Hematopoietic multipotent progenitor cell treated with erythropoietin and hydrocortisone succinate and interleukin-3 and kit ligand, for 4 days (in vitro differentiated cells): ENCODE measurements around the gene FYN.
A peak's percentile ranks its signal among the peaks of the same experiment; 100 is the strongest.

ENCODE experiments used
- DNase-seq: peaks from one replicate; pipeline ENCODE4 v3.0.0-alpha.2; 2015

FYN gene

DNA sequence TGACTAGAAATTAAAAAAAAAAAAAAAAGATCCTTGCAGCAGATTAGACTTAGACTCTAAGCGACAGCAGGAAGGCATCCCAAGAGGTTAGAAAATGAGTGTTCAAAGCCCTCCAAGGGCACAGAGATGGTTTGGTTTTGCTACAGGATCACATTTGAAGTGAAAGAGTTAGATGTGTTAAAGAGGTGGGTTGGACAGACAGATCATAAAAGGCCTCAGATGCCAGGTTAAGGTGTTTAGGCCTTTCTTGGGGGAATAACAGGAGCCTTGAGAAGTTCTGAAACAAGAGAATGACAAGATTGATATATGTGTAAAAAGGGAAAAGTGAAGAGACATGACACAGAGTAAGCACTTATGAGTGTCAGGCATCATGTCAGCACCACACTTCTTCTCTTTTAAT lies 107.5 kb downstream of the FYN start:
- DNase-seq = no peak

DNA sequence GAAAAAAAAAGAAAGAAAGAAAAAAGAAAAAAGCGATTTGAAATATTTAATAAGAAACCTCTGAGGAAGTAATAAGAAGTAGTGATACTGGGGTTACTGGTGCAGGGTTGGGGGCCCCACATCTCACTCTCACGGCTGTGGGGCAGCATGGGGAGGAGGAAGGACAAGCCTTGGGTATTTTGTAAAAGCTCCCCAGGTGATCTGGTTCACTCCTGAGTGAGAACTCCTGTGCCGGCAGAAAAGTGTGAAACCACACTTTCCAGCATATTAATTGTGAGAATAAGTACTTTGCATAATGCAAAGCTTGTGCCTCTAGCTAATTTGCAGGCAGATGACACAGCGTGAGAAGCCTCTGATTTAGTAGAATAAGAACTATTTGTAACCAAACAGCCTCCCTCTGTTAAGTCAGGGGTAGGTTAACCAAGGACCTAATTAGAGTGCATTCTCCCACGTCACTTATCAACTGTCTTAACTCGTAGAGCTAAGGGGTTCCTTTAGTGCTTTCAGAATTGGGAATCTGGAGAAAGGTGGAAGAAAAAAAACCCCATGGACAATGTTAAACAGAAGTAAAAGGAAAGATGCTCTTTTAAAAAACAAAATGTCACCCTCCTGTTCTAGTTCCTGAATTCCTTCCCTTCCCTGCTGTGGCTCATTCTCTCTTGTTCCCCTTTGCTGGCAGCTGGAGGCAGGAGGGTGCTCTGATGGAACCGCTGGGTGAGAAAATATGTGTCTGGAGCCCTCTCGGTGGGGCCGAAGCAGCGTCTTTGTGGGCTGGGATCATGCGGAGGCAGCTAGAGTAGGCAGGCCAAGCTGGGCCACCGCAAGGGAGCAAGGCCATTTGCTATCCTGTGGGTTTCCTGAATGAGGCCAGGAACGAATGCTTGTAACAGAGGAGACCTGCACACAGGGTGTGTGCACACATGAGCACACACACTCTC lies 108.7 kb downstream of the FYN start:
- DNase-seq = no peak

DNA sequence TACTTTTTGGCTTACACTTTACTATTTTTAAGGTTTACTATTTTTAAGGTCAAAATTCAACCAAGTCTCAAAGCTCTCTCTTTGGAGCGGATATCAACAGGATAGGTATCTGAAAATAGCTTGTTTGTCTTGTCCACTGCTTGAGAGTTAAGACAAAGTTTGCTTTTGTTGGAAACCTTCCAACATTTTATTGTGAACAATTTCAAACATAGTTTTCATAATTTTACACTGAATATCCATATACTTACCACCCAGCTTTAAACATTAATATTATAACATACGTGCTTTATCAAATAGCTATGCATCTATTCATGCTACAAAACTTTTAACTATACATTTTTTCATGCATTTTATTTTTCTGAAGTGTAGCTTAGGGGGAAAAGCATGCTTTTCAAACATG lies 109.9 kb downstream of the FYN start:
- DNase-seq = no peak

DNA sequence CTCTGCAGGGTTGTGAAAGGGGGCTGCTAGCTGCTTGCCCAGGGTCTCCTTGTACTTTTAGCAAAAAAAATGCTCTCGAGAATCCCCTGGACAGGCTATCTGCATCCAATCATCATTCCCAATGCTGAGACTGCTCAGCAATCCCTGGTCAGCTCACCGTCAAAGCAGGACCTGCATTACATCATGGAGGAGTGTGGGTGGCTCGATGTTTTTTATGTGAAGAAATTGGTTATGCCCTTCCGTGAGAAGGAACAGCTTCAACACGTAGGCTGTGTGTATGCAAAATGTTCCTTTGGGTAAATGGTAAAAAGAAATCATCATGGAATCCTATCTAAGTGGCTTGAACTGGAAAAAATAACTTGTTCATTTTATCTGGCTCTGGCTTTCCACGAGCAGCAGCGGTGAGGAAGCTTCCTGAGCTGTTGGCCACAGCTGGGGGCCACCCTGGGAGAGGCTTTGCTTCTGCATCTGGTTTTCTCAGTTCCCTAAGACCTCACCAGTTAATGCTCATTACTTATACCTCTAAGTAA lies 111.4 kb downstream of the FYN start:
- peak; percentile 69 for DNase-seq

DNA sequence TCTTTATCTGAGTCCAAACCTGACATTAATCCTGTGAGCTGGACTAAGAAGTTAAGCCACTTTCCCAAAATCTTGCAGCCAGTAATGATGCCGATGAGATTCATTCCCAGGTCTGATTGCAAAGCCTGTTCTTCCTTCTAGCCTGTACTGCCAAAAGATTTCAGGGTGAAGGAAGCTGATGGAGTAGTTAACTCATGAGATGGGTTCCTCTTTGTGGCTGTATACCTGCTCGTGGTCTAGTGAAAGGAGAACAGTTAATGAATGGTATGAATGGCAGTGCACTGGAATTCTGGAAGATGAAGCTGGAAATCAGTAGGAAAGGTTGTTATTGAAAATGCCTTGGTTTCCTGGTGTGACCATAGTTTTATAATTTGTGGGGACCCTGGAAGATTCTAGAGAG lies 112.0 kb downstream of the FYN start:
- DNase-seq = no peak

DNA sequence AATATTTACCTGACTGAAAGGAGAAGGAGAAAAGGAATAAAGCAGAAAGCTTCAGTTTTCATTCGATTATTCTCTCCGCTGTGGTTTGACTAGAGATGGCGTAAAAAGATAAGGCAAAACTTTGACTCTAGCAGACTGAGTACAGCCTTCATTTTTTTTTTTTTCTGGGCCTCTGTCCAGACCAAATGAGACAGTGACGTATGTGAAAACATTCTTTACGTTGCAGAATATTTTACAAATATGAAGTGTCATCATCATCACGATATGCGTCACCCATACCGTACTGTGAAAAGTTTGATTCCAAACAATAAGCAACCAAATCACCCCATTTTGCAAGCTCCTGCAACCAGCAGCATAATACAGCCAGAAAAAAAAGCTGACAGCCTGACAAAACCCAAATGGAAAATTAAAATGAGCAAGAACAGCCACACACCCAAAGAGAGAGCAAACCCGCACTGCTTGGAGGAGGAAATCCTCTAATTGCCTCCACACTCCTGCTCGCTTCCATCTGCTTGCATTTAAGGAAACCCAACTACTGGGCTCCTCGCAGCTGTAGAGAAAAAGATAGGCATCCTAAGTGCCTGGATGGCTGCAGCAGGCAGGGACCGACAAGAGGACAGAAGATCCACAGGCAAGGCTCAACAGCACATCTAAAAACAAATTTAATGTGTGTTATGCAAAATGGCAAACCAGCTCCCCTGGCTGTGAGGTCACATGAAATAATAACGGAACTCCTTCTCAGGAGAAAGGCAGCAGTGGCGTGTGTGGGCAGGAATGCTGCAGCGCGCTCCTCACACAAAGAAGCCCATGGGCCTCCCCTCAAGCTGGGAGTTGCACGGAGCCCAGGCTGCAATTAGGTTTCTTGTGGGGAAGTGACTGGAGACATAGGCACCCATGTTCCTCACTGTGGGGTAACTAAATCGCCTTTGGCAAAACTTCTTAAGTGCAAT lies 113.1 kb downstream of the FYN start:
- peak; percentile 62 for DNase-seq

DNA sequence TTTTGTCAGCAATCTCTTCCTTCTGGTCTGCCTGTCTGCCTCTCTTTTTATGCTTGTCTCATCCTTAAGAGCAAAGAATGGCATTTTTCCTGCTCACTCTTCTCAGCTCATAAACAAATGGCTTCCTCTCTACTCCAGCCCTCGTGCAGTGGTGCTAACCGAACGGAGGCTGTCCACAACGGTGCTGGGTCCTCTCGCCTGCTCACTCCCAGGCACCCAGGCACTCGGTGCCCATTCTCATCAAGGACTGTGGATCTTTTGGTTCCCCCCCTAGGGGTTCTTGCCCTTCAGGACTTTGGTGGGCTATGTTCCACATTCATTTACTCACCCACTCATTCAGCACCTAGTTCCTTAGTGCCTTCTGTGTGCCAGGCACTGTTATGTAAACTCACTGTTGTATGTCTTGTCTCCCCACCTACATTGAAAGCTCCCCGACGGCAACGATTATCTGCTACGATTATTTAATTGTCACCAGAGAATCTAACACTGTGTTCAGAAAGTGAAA lies 113.9 kb downstream of the FYN start:
- DNase-seq = no peak

DNA sequence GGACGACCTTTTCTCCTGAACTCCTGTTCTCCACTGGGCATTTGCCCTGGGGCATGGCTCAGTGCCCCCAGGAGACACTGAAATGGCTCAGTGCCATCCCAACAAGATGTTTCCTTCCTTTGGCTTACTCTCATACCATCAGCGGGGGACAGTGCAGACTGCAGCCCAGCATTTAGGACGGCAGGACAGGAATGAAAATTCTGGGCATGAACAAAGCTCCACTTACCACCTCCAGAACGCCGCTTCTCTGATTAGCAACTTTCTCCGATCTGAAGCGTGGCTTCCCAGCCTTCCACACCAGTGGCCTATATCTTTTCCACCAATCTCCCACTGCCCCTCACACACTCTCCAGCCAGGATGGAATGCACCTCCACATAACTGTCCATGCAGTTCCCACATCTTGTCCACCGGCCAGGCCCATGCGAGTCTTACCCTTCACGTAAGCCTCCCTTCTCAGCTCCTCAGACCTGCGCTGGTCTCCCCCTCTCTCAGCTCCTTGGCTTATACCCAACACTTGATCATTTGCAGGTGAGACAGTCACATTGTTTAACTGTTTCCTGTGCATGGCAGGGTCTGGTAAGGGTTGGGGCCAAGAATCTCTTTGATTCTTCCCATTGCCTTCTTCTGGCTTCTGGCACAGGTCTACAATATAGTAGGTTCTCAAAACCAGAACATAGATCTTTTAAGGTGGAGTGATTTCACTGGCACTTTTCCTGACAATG lies 114.5 kb downstream of the FYN start:
- DNase-seq = no peak

DNA sequence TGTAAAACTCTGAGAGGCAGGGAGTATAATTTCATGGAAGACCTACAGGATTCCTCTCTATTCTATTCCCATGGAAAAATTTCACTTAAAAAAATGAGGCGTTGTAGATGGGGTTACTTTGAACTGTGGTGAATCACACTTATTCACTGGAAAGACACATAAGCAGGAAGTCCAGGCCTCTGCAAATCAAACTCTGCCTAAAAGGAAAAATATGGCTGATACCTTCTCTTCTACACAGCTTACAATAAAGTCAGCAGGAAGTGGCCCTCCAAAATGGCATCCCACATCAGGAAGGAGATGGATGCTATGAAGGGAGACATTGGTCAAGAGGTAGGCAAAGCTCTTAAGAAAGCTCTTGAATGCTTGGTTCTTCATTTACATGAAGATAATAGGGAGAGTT lies 115.9 kb downstream of the FYN start:
- DNase-seq = no peak

DNA sequence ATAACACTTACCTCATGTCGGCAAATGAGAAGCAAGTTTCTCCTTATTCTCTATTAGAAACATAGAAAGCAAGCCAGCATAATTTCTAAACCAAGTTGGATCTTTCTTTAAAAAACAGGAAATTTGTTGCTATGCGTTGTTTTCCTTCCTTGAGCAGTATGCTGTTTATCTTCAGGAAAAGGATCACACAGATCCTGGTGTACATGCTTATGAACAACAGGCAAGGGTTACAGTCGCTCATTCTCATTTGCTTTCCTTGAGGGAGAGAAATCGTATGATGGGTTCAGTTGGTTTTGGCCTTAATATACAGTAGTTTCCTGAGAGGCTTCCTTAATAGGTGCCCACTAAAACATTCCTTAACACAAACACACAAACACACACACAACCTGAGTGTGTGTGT lies 118.8 kb downstream of the FYN start:
- DNase-seq = no peak

DNA sequence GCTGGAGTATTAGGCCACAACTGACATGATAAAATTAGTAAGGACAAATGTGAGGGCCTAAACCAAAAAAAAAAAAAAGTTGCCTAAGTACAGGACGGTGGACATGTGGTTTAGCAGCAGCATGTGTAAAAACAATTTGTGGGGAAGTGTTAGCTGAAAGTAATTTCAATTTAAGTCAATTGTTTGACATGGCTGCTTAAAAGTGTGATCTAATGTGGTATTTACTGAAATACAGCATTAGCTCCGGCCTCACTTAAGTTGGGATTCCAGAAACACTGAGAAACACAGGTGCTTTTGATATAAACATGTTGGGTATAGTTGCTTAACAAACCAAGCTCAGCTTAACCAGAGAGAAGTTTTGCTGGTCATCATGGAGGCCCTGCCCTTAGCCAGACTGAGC lies 119.7 kb downstream of the FYN start:
- DNase-seq = no peak

DNA sequence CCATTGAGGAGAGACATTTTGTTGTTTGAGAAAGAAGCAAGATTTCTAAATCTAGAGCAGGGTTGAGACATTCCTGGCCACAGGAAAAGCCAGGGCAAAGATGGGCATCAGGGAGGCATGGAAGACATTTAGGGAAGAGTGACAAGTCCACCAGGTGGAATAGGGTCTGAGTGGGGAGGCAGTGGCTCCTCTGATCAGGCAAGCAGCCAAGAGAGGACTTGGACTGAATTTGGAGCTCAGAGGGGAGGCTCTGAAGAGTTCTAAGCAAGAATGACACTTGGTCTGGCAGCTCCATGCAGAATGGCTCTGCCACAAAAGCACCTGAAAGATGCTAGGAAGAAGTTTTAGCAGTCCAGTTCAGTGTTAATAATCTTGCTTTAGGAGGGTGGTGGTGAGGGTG lies 120.8 kb downstream of the FYN start:
- DNase-seq = no peak

DNA sequence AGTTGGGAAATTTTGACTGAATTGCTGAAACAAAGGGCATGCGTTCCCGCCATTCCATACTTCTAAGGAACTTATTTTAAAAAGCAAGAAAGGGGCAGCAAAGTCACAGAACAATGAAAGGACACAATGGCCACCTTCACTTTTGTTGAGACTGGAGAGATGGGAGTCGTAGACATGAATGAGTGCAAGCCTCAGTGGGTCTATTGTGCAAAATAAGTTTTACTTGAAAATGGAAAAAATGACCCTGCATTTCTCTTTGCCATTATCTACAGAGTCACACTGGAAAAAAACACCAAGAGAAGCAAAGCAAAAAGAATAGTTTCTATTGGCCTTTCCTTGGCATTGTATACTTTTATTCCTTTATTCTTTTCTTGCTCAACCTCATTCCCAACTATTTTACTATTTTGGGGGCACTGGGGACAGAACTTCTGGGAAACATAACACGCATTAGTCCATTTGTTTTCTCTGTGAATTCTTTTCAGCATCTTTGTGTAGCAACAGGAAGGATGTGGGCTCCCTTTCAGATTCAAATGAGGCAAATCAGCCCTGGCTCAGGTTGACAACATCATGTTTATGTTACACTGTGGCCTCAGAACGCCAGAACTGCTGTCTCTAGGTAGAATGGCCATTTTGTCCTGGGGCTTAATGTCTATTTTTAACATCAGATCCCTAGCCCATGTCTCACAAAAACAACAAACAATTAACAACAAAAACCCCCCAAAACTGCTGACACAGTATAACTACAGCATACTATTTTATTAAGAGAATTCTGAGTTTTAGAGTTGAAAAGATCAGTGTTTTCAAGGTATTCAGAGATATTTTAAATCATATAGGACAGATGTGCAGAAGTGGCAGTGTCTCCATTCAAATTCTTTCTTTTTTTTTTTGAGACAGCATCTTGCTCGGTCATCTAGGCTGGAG lies 122.2 kb downstream of the FYN start:
- peak; percentile 48 for DNase-seq

DNA sequence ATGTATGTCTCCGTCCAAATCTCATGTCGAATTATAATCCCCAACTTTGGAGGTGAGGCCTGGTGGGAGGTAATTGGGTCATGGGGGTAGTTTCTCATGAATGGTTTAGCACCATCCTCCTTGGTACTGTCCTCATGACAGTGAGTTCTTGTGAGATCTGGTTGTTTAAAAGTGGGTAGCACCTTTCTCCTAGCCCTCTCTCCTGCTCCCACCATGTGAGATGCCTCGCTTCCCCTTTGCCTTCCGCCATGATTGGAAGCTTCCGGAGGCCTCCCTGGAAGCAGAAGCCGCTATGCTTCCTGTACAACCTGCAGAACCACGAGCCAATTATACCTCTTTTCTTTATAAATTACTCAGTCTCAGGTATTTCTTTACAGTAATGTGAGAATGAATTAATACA lies 123.1 kb downstream of the FYN start:
- no peak for DNase-seq

DNA sequence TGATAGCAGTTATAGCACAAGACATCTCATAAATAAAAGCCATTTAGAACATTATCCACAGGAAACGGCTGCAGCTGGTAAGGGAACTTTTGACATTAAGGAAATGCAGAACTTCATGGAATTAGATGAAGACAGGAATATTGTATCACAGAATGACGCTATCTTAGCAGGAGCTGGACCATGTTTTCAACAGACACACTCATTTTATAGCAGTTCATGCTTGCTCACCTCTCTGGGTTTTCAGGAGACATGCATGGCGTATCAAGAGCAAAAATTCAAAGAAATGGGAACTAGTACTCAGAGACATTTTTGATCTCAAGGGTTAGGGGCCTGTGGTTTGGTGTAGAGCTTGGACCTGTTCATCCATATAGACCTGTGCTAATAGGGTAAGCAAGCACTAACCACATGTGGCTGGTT lies 125.0 kb downstream of the FYN start:
- DNase-seq = no peak

DNA sequence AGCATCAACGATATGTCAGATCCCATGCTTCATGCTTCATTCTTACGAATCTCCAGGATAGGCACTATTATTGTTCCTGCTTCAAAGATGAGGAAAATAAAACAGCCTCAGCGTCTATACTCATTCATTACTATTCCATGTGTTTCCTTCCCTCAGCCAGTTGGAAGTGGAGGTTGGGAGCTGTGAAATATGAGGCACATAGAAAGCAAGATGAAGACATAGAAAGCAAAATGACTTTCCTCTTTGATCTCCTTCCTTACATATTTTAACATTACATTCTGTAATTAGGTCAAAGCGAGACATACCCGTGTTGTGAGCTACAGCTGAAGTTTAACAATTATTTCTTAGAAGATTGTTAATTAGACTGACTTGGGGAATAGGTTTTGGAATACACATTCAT lies 125.4 kb downstream of the FYN start:
- DNase-seq = no peak

DNA sequence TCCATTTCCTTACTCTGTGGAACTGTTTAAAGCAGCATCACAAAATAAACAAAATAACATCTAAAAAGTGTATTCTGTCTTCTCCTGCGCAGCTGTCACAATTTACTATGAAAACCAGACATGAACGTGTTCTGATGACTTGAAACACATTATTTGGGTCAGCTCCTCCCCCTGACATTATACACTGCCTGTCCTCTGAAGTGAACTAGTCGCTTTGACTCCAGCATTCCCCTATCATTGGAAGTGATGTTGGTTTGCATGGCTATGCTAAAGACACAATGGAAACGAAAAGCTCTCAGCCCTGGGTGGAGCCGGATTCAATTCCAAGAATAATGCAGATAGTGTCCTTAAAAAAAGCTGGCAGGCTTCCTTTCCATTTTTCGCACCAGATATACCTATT lies 125.9 kb downstream of the FYN start:
- DNase-seq = no peak

DNA sequence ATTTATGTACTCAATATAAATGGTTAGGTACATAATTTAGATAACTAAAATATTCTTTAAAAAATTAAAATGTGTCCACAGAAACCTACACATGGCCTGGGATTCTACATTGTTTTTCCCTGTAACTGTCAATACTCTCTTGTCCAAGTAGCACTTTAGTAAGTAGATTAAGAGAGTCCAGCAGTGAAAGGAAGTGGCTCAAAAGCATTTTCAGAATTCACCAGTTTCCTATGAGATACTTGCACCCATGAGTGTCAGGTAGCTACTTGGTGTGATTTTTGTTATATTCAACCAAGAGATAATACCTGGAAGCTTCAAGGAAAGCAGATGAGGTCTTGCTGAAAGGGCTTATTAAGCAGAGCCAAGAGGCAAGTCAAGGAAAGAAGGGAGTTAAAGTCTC lies 126.3 kb downstream of the FYN start:
- DNase-seq = no peak

DNA sequence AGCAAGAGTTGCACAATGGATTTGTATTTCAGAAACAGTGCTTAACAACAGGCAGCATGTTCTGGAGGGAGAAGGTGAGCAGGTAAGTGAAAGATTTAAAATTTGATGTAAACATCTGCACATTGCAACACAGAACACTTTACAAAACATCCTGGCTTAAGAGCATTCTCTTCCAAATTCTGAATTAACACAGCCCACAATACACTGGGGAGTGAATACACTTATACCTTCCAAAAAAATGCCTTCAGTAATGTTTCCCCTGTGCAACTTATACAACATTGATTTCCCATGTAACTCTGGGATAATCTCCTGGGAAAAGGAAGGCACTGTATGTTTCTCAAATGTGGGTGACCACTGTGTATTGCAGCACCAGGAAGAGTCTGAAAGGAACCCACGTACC lies 127.6 kb downstream of the FYN start:
- no peak for DNase-seq

DNA sequence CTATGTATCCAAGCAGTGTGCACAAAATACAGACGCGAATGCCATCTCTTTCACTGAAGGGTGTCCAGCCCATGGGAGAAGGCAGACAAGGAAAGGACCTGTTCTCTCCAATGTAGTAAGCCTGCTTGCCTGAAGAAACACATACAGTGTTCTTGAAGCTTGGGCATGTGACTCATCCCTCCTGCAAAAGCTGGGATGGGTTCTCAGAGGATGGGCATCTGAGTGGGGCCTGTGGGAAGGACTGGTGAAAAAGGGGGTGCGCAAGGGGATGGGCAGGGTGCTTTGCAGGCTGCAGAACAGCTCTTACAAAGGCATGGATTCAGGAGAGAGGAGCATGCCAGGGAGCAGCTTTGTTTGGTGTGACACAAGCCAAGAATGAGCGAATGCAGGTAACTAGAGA lies 128.1 kb downstream of the FYN start:
- DNase-seq = no peak

DNA sequence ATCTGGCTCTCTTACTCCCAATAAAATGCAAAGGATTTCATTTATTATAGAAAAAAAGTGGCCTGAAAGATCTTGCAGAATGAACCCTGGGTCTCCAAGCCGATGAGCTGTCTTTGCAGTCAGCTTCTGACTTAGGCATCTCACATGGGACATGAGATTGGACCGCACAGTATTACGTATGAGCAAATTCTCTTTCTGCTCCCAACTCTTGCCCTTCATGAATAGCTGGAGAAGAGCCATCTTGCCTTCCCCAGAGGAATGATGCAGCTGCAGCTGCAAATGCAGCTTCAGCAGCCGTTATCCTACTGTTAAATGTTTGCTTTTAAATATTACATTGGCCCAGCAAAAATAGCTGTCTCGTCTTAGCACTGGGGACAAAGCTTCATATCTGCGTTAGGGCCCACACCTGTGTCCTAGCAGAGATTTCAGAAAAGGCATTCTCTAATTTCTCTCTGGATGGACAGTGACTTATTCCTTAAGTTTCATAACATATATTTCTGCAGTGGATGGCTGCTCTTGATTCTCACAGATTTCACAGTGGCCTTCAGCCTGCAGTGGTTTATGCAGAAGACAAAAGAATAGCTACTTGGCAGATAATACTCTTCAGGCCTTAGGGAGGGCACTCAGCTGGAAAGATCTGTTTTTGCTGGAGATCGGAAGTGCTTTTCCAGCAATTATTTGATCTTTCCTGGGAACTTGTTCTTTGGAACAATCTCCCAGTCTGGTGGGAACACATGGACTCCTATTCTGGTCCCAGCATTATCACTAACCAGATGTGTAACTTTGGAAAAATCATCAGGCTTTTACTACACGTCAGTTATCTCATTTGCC lies 129.2 kb downstream of the FYN start:
- DNase-seq = no peak
